HEK293 (cell line): Measurements from ENCODE around the gene CELSR3.

ENCODE experiments used
- CTCF ChIA-PET: fragments of 350-600 bp; formaldehyde crosslinking; extraction: SDS; loops from one replicate; lab custom pipeline; 2021; ENCODE audit warnings: antibody characterized with exemption; lab: Yijun Ruan, JAX
- POLR2A ChIA-PET: fragments of 300-600 bp; formaldehyde crosslinking; extraction: SDS; loops from one replicate; lab custom pipeline; 2020; ENCODE audit warnings: antibody characterized with exemption, inconsistent platforms; lab: Yijun Ruan, JAX
- H3K27ac ChIP-seq: fragments of 200-500 bp; sonication (Bioruptor generic); 2 replicates; pipeline ENCODE4 v1.5.1; 2014; ENCODE audit warnings: low read depth, low read length, control low read depth, inconsistent platforms; ENCODE audit errors: extremely low read depth
- H3K36me3 ChIP-seq, 2 experiments: fragments of 200-500 bp in 1 of 2; sonication (Bioruptor generic) in 1 of 2; 1 replicate in 1 of 2; 2 replicates in 1 of 2; pipeline ENCODE4 v1.5.1; 2014 to 2017; ENCODE audit warnings: inconsistent platforms in 2 of 2, low read length in 2 of 2; ENCODE audit not compliant: control insufficient read depth in 2 of 2, insufficient read depth in 1 of 2
- H3K4me1 ChIP-seq: fragments of 200-500 bp; sonication (Bioruptor generic); 2 replicates; pipeline ENCODE4 v1.5.1; 2014; ENCODE audit warnings: mild to moderate bottlenecking, low read length, inconsistent platforms; ENCODE audit not compliant: control insufficient read depth, insufficient read depth
- H3K4me3 ChIP-seq: 2 replicates; pipeline ENCODE4 v1.5.1; 2011; ENCODE audit warnings: low read depth, mild to moderate bottlenecking, control low read depth, low read length, moderate library complexity
- H3K9me3 ChIP-seq: fragments of 200-500 bp; sonication (Bioruptor generic); 2 replicates; pipeline ENCODE4 v1.5.1; 2014; ENCODE audit warnings: low read depth, low read length, inconsistent platforms; ENCODE audit not compliant: control insufficient read depth, insufficient read depth
- EGR2 ChIP-seq: fragments of 450-650 bp; formaldehyde crosslinking; IDR thresholded peaks from 2 replicates; pipeline ENCODE4 v1.5.1; 2016; ENCODE audit warnings: low read depth, missing biosample characterization, missing genetic modification characterization
- GLIS1 ChIP-seq: fragments of 450-650 bp; formaldehyde crosslinking; IDR thresholded peaks from 2 replicates; pipeline ENCODE4 v1.5.1; 2016; ENCODE audit warnings: missing biosample characterization, missing genetic modification characterization
- GLIS2 ChIP-seq: fragments of 450-650 bp; formaldehyde crosslinking; IDR thresholded peaks from 2 replicates; pipeline ENCODE4 v1.5.1; 2016; ENCODE audit warnings: missing biosample characterization, missing genetic modification characterization
- SCRT2 ChIP-seq: fragments of 450-650 bp; formaldehyde crosslinking; IDR thresholded peaks from 2 replicates; pipeline ENCODE4 v1.5.1; 2016; ENCODE audit warnings: missing biosample characterization, missing genetic modification characterization
- SETDB1 ChIP-seq: IDR thresholded peaks from one replicate; pipeline ENCODE4 v1.6.1; 2017; ENCODE audit warnings: mild to moderate bottlenecking, low read length, moderate library complexity, mixed read lengths; ENCODE audit not compliant: insufficient read length
- ZBTB26 ChIP-seq: fragments of 450-650 bp; formaldehyde crosslinking; optimal IDR thresholded peaks from 2 replicates; pipeline ENCODE3; 2016; ENCODE audit warnings: missing biosample characterization, mild to moderate bottlenecking, missing genetic modification characterization
- ZFHX2 ChIP-seq: fragments of 450-650 bp; formaldehyde crosslinking; conservative IDR thresholded peaks from 2 replicates; pipeline ENCODE4 v1.5.1; 2016; ENCODE audit warnings: missing biosample characterization, missing genetic modification characterization
- ZFP41 ChIP-seq: fragments of 450-650 bp; formaldehyde crosslinking; IDR thresholded peaks from 2 replicates; pipeline ENCODE4 v1.5.1; 2016; ENCODE audit warnings: missing biosample characterization, missing genetic modification characterization, borderline replicate concordance
- ZIC2 ChIP-seq: fragments of 450-650 bp; formaldehyde crosslinking; IDR thresholded peaks from 2 replicates; pipeline ENCODE4 v1.5.1; 2016; ENCODE audit warnings: missing biosample characterization, missing genetic modification characterization
- ZNF112 ChIP-seq: fragments of 450-650 bp; formaldehyde crosslinking; IDR thresholded peaks from 2 replicates; pipeline ENCODE4 v1.5.0; 2017; ENCODE audit warnings: missing biosample characterization, missing genetic modification characterization
- ZNF155 ChIP-seq: fragments of 450-650 bp; formaldehyde crosslinking; IDR thresholded peaks from 2 replicates; pipeline ENCODE4 v1.5.1; 2016; ENCODE audit warnings: missing biosample characterization, missing genetic modification characterization
- ZNF157 ChIP-seq: fragments of 450-650 bp; formaldehyde crosslinking; IDR thresholded peaks from 2 replicates; pipeline ENCODE4 v1.5.1; 2016; ENCODE audit warnings: missing biosample characterization, missing genetic modification characterization
- ZNF266 ChIP-seq: fragments of 450-650 bp; formaldehyde crosslinking; IDR thresholded peaks from 2 replicates; pipeline ENCODE4 v1.5.1; 2016; ENCODE audit warnings: missing biosample characterization, missing genetic modification characterization, low read depth
- ZNF292 ChIP-seq: fragments of 450-650 bp; formaldehyde crosslinking; IDR thresholded peaks from 2 replicates; pipeline ENCODE4 v1.5.1; 2016; ENCODE audit warnings: low read depth, missing biosample characterization, missing genetic modification characterization, borderline replicate concordance
- ZNF311 ChIP-seq: fragments of 450-650 bp; formaldehyde crosslinking; IDR thresholded peaks from 2 replicates; pipeline ENCODE4 v1.5.1; 2017; ENCODE audit warnings: missing biosample characterization, missing genetic modification characterization, borderline replicate concordance
- ZNF354C ChIP-seq: fragments of 450-650 bp; formaldehyde crosslinking; IDR thresholded peaks from 2 replicates; pipeline ENCODE4 v1.5.1; 2016; ENCODE audit warnings: missing biosample characterization, missing genetic modification characterization, low read depth, borderline replicate concordance
- ZNF473 ChIP-seq: fragments of 450-650 bp; formaldehyde crosslinking; IDR thresholded peaks from 2 replicates; pipeline ENCODE4 v1.5.1; 2017; ENCODE audit warnings: missing biosample characterization, missing genetic modification characterization
- ZNF510 ChIP-seq: fragments of 450-650 bp; formaldehyde crosslinking; IDR thresholded peaks from 2 replicates; pipeline ENCODE4 v1.5.1; 2018; ENCODE audit warnings: mild to moderate bottlenecking, missing genetic modification characterization, missing biosample characterization; ENCODE audit not compliant: insufficient replicate concordance
- ZNF585B ChIP-seq: fragments of 450-650 bp; formaldehyde crosslinking; IDR thresholded peaks from 2 replicates; pipeline ENCODE4 v1.5.1; 2016; ENCODE audit warnings: missing biosample characterization, missing genetic modification characterization
- ZNF645 ChIP-seq: fragments of 450-650 bp; formaldehyde crosslinking; IDR thresholded peaks from 2 replicates; pipeline ENCODE4; 2016; ENCODE audit warnings: missing biosample characterization, missing genetic modification characterization
- ZNF658 ChIP-seq: fragments of 450-650 bp; formaldehyde crosslinking; IDR thresholded peaks from 2 replicates; pipeline ENCODE4; 2016; ENCODE audit warnings: missing biosample characterization, missing genetic modification characterization
- ZNF692 ChIP-seq: fragments of 450-650 bp; formaldehyde crosslinking; IDR thresholded peaks from 2 replicates; pipeline ENCODE4 v1.5.1; 2016; ENCODE audit warnings: missing biosample characterization, missing genetic modification characterization

Gene CELSR3

DNA sequence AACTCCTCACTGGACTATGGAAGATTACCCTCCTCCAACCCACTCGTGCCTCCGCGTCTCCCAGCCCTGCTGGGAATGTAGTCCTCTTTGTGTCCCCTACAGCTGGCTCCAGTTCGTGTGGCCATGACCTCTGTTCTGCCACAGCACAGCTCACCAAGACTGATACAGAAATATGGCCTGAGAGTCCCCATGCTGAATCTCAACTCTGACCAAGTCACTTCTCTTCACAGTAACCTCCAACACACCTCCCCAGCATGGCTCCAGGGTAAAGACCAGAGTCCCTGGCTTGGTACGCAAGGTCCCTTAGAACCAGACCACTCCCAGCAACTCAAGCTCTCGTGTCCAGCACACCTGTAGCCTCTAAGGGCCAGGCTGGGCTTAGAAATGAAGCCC is 65.3 kb downstream of the CELSR3 start:
- no peak overlapping the region for H3K4me3 ChIP-seq
- ChIA-PET POLR2A (interaction anchor here (0.8 to 2.3 kb wide), 2 partner anchors 38 to 60 kb away, joined by 3 to 8 read pairs; partner anchors contain the start of gene SLC26A6), CTCF (interaction anchor here (0.5 to 0.7 kb wide), 2 partner anchors 17 to 354 kb away, joined by 3 read pairs; no protein-coding TSS in a partner anchor)
- TF ChIP-seq ZNF473 (tag by site-specific recombination) (no peak), ZNF112 (tag by site-specific recombination) (no peak), SETDB1 (no peak)
- peaks cover 0 to 56% of the 10 kb centered on the region in 2 experiments; a peak in 2 of 3 replicates for H3K36me3 ChIP-seq
- no peaks in the 10 kb centered on the region for H3K9me3 ChIP-seq
- H3K4me1 ChIP-seq, result no peaks in the 10 kb centered on the region; the same call in 1 of the 2 replicates
- no peak overlapping the region for H3K27ac ChIP-seq

DNA sequence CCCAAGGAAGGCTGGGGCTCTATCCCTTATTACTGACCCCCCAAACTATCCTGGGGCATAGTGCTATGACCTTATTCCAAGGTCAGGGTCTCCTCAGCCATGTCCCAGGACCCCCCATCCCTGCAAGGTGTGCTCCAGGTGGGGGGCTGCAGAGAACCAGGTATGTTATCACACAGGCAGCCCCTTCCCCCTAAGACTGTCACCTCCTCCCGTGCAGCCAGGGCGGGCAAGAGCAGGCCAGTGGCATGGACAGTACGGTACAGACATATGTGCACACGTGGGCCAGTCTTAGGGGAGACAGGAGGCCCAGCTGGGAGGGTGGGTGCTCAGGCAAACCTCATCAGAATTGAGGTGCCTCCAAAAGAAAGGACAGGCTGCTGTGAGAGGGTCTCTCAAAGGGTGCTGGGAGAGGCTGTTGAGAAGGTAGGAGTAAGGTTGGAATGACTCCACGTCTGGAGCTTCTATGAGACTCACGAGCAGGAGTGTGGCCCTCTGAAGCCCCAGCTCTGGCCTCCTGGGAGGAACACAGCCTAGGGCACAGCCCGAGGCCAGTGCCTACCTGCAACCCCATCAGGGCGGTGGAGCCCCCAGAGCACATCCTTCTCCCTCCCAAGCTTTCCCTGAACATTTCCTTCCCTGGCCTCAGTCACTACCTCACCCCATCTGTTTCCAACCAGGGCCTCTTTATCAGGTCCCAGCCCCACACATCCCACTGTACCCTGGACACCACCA is 65.8 kb downstream of the CELSR3 start:
- TF ChIP-seq ZFP41 (no peak), ZNF510 (tag by site-specific recombination) (no peak), ZNF354C (tag by site-specific recombination) (no peak)
- H3K4me3 ChIP-seq, result no peak overlapping the region
- no peak overlapping the region for H3K27ac ChIP-seq
- no peaks in the 10 kb centered on the region for H3K9me3 ChIP-seq
- peaks cover 0 to 52% of the 10 kb centered on the region in 2 experiments; a peak in 2 of 3 replicates for H3K36me3 ChIP-seq
- CTCF ChIA-PET, result interaction anchor here (0.5 to 0.7 kb wide), 3 partner anchors 18 to 355 kb away, joined by 3 read pairs; no protein-coding TSS in a partner anchor
- POLR2A ChIA-PET, result interaction anchor here (2.3 kb wide), 1 partner anchor 38 kb away, joined by 8 read pairs; the partner anchor contains the start of gene SLC26A6
- no peaks in the 10 kb centered on the region; the same call in 1 of the 2 replicates for H3K4me1 ChIP-seq

- Histone ChIP-seq H3K4me1 (no peaks in the 10 kb centered on the region; the same call in 1 of the 2 replicates), H3K36me3 (peaks cover 0 to 45% of the 10 kb centered on the region in 2 experiments; a peak in 1 of 3 replicates), H3K4me3 (no peak overlapping the region), H3K27ac (no peak overlapping the region; the same call in 1 of the 2 replicates), H3K9me3 (no peaks in the 10 kb centered on the region)
- POLR2A ChIA-PET, result interaction anchor here (2.3 kb wide), 1 partner anchor 39 kb away, joined by 8 read pairs; the partner anchor contains the start of gene SLC26A6
- CTCF ChIA-PET, result interaction anchor here (0.6 kb wide), 1 partner anchor 50 kb away, joined by 3 read pairs; no protein-coding TSS in a partner anchor
- TF ChIP-seq SCRT2 (tag by site-specific recombination), result peak; percentile 57
- no peak for TF ChIP-seq ZNF157 (tag by site-specific recombination)
- no peak for TF ChIP-seq ZNF585B (tag by site-specific recombination)
- TF ChIP-seq ZNF645 (tag by site-specific recombination), result no peak
Observed at GRCh38 chr3:48596157-48596556, 66.5 kb downstream of the CELSR3 start.

DNA sequence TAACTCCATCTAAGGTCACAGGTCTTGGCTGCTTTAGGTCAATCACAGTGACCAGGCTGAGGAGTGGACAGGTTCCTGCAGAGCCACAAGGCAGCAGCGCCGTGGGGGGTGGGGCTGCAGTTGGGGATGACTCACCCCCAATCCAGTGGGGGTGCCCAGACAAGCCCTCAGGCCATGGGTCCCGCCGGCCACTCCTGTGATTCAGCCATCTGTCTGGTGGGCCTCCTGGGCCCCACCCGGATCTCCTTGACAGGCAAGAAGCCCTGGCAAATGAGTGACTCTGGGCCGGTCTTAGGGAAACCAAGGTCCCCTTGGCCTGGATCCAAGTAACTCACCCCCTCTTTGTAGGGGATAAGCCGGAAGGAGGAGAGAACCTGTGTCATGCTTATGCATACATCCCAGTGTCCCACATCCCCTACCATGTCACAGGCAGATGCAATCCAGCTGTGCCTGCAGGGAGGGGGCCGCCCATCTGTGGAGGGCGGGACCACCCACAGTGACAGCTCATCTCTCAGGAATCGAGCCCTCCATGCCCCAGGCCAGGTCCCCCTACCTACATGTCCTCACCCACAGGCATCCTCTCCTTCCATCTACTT is 67.1 kb downstream of the CELSR3 start:
- POLR2A ChIA-PET, result no interaction called here
- H3K4me3 ChIP-seq, result no peak overlapping the region
- TF ChIP-seq ZBTB26 (tag by site-specific recombination), result no peak
- TF ChIP-seq GLIS2 (tag by site-specific recombination), result 0 out of 2 replicates have a peak, but pooled peaks have one; percentile 34
- TF ChIP-seq ZNF266 (tag by site-specific recombination), result no peak
- TF ChIP-seq ZNF155 (tag by site-specific recombination), result no peak
- TF ChIP-seq GLIS1, result peak; percentile 87
- no peak for TF ChIP-seq ZNF658
- peak; percentile 78 for TF ChIP-seq ZIC2 (tag by site-specific recombination)
- peak; percentile 59; the same call in 1 of the 2 replicates for TF ChIP-seq EGR2 (tag by site-specific recombination)
- peak; percentile 77 for TF ChIP-seq ZFHX2
- TF ChIP-seq ZNF311, result no peak
- TF ChIP-seq ZNF292 (tag by site-specific recombination), result no peak
- peak; percentile 91 for TF ChIP-seq ZNF692 (tag by site-specific recombination)

More for the DNA sequence above, 67.1 kb downstream of the CELSR3 start:
- Histone ChIP-seq H3K9me3 (no peaks in the 10 kb centered on the region), H3K4me1 (no peaks in the 10 kb centered on the region; the same call in 1 of the 2 replicates), H3K27ac (no peak overlapping the region; the same call in 1 of the 2 replicates), H3K36me3 (peaks cover 0 to 39% of the 10 kb centered on the region in 2 experiments; a peak in 1 of 3 replicates)
- CTCF ChIA-PET, result interaction anchor here (0.6 kb wide), 1 partner anchor 49 kb away, joined by 3 read pairs; no protein-coding TSS in a partner anchor
